Measurements from ENCODE around the gene GAMT. TPM values are rescaled to one million over a fixed set of nuclear protein-coding genes. Genes with fewer than 3 reads are reported as not detected.
A peak's percentile ranks its signal among the peaks of the same experiment; 100 is the strongest.

GAMT gene
- total and polyA plus RNA-seq, 2 of the 13 experiments (the other 11 are each of a cell fraction or from before 2014, with no cell fraction given): 115 to 124 TPM

GRCh38 chr19:1383312-1384084, 17.8 kb downstream of the GAMT start, which contains the start of gene NDUFS7 (continued):
- peak; percentile 58 for TF ChIP-seq RERE (CRISPR knock-in tag; IDR thresholded peaks at IDR 0.05; ENCODE audit: low read depth)
- TF ChIP-seq ZKSCAN8 (CRISPR knock-in tag; IDR thresholded peaks at IDR 0.05; ENCODE audit: borderline replicate concordance): peak; percentile 78
- TF ChIP-seq RNF219 (CRISPR knock-in tag; IDR thresholded peaks at IDR 0.05): no peak
- peak; percentile 93 for TF ChIP-seq HOXA5 (CRISPR knock-in tag; IDR thresholded peaks at IDR 0.05)
- TF ChIP-seq STAT6 (CRISPR knock-in tag; IDR thresholded peaks at IDR 0.05; ENCODE audit: borderline replicate concordance): peak; percentile 86; the same call in 1 of the 2 replicates
- no peak for TF ChIP-seq FOSL1 (CRISPR knock-in tag; IDR thresholded peaks at IDR 0.05; ENCODE audit: borderline replicate concordance)
- TF ChIP-seq ZNF292 (CRISPR knock-in tag; IDR thresholded peaks at IDR 0.05; ENCODE audit: borderline replicate concordance, low read depth): peak; percentile 68
- peak; percentile 62; the same call in 1 of the 2 replicates for TF ChIP-seq ADNP (CRISPR knock-in tag; IDR thresholded peaks at IDR 0.05)
- no peak for TF ChIP-seq PCBP2 (optimal IDR thresholded peaks at IDR 0.05; ENCODE audit: low read depth, low read length, poor library complexity, severe bottlenecking)
- peak; percentile 93; the same call in 1 of the 2 replicates for TF ChIP-seq KLF12 (CRISPR knock-in tag; IDR thresholded peaks at IDR 0.05; ENCODE audit: borderline replicate concordance)
- peak; percentile 98 for TF ChIP-seq ZNF44 (CRISPR knock-in tag; IDR thresholded peaks at IDR 0.05)
- peak; percentile 92 for TF ChIP-seq LRRFIP1 (CRISPR knock-in tag; conservative IDR thresholded peaks at IDR 0.05)
- peak; percentile 64; the same call in 1 of the 2 replicates for TF ChIP-seq NFE2L1 (CRISPR knock-in tag; IDR thresholded peaks at IDR 0.05; ENCODE audit: borderline replicate concordance)
- peak; percentile 98 for TF ChIP-seq REPIN1 (CRISPR knock-in tag; IDR thresholded peaks at IDR 0.05; ENCODE audit: borderline replicate concordance, low read depth)
- TF ChIP-seq MATR3 (CRISPR knock-in tag; IDR thresholded peaks at IDR 0.05): no peak

Data from HepG2 (cell line).